ENCODE data around the gene EFHC2.

The EFHC2 gene

DNA sequence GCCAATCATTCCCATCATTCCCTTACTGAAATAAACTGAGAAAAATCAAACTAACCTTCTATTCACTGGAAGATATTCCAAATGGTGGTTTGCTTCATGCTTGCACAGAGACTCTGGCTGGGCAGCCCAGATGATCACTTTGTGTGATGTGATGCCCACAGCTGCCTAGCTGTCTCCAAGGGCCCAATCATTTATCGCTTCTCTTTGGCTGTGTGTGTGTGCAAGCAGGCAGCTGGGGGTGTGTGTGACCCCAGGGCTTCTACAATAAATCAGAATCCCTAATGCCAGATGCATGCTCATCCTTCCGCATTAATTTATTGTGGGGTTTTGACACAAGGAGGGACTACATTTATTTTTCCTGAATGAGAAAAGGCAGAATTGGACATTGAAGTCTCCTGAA, 230.1 kb downstream of the EFHC2 start:
- Histone ChIP-seq H3K14ac (ENCODE audit: low read length) (no peak overlapping the region), H3K79me1 (ENCODE audit: low read depth, low read length) (no peaks in the 10 kb centered on the region), H2BK5ac (ENCODE audit: low read length) (no peak overlapping the region), H2BK15ac (ENCODE audit: low read length) (no peak overlapping the region), H3K4me2 (ENCODE audit: insufficient read depth, low read length, poor library complexity, severe bottlenecking) (no peak overlapping the region), H3K4me1 (ENCODE audit: control insufficient read depth in 2 of 2, insufficient read depth in 1 of 2, low read depth in 1 of 2, low read length in 2 of 2) (no peaks in the 10 kb centered on the region), H3K27ac (replicated peaks; ENCODE audit: low read length) (no peak overlapping the region), H3K4ac (ENCODE audit: low read length) (no peak overlapping the region), H4K91ac (ENCODE audit: low read depth, low read length, poor library complexity) (no peak overlapping the region), H2BK120ac (ENCODE audit: low read depth, low read length) (no peak overlapping the region), H3K23ac (ENCODE audit: low read depth, low read length, poor library complexity) (no peak overlapping the region), H3K9me3 (replicated peaks in 1 of 2; ENCODE audit: control insufficient read depth in 2 of 2, insufficient read depth in 1 of 2, low read depth in 1 of 2, low read length in 2 of 2) (no peaks in the 10 kb centered on the region), H3K4me3 (ENCODE audit: low read length in 2 of 2) (no peak overlapping the region), H3K9ac (ENCODE audit: low read depth, low read length, poor library complexity) (no peak overlapping the region), H4K8ac (ENCODE audit: low read depth, low read length) (no peak overlapping the region), H2BK12ac (ENCODE audit: low read length) (no peak overlapping the region), H3K36me3 (replicated peaks in 1 of 2; ENCODE audit: control insufficient read depth in 2 of 2, insufficient read depth in 2 of 2, low read length in 2 of 2) (no peaks in the 10 kb centered on the region), H3K27me3 (ENCODE audit: control insufficient read depth in 3 of 3, insufficient read depth in 3 of 3, low read depth in 1 of 3, low read length in 3 of 3) (no peaks in the 10 kb centered on the region), H3K18ac (ENCODE audit: low read length) (no peak overlapping the region), H2AFZ (ENCODE audit: low read length) (no peak overlapping the region), H2AK5ac (ENCODE audit: low read depth, low read length) (no peak overlapping the region)
- WGBS, 2 donors (ENCODE audit: extremely low coverage in 2 of 2, insufficient read length in 2 of 2, insufficient replicate concordance in 1 of 2): no CpG with 5 or more reads among the region's 2 CpGs
- no peak for DNase-seq (ENCODE audit: low spot score)

DNA sequence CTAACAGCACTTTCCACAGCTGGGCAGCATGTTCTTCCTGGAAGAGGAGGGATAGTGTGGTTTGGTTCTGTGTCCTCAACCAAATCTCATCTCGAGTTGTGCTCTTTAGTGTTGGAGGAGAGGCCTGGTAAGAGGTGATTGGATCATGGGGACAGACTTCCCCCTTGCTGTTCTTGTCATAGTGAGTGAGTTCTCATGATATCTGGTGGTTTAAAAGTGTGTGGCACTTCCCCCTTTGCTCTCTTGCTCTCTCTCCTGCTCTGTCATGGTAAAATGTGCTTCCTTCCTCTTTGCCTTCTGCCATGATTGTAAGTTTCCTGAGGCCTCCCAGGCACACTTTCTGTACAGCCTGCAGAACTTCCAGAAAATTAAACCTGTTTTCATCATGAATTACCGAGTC, 236.6 kb downstream of the EFHC2 start:
- H2AFZ ChIP-seq (ENCODE audit: low read length): no peak overlapping the region
- H2BK15ac ChIP-seq (ENCODE audit: low read length): no peak overlapping the region
- H3K4me1 ChIP-seq (ENCODE audit: control insufficient read depth in 2 of 2, insufficient read depth in 1 of 2, low read depth in 1 of 2, low read length in 2 of 2): no peaks in the 10 kb centered on the region
- no peaks in the 10 kb centered on the region for H3K9me3 ChIP-seq (replicated peaks in 1 of 2; ENCODE audit: control insufficient read depth in 2 of 2, insufficient read depth in 1 of 2, low read depth in 1 of 2, low read length in 2 of 2)
- no peaks in the 10 kb centered on the region for H3K79me1 ChIP-seq (ENCODE audit: low read depth, low read length)
- H4K8ac ChIP-seq (ENCODE audit: low read depth, low read length): no peak overlapping the region
- H3K23ac ChIP-seq (ENCODE audit: low read depth, low read length, poor library complexity): no peak overlapping the region
- no peaks in the 10 kb centered on the region for H3K27me3 ChIP-seq (ENCODE audit: control insufficient read depth in 3 of 3, insufficient read depth in 3 of 3, low read depth in 1 of 3, low read length in 3 of 3)
- H3K14ac ChIP-seq (ENCODE audit: low read length): no peak overlapping the region
- H2BK120ac ChIP-seq (ENCODE audit: low read depth, low read length): no peak overlapping the region
- no peak overlapping the region for H4K91ac ChIP-seq (ENCODE audit: low read depth, low read length, poor library complexity)
- H3K27ac ChIP-seq (replicated peaks; ENCODE audit: low read length): no peak overlapping the region
- no peak overlapping the region for H2AK5ac ChIP-seq (ENCODE audit: low read depth, low read length)
- no peak overlapping the region for H3K9ac ChIP-seq (ENCODE audit: low read depth, low read length, poor library complexity)
- H3K4ac ChIP-seq (ENCODE audit: low read length): no peak overlapping the region
- H3K4me2 ChIP-seq (ENCODE audit: insufficient read depth, low read length, poor library complexity, severe bottlenecking): no peak overlapping the region
- H3K4me3 ChIP-seq (ENCODE audit: low read length in 2 of 2): no peak overlapping the region
- no peak overlapping the region for H2BK5ac ChIP-seq (ENCODE audit: low read length)
- no peak for DNase-seq (ENCODE audit: low spot score)
- H2BK12ac ChIP-seq (ENCODE audit: low read length): no peak overlapping the region
- H3K36me3 ChIP-seq (replicated peaks in 1 of 2; ENCODE audit: control insufficient read depth in 2 of 2, insufficient read depth in 2 of 2, low read length in 2 of 2): no peaks in the 10 kb centered on the region
- WGBS, 2 donors (ENCODE audit: extremely low coverage in 2 of 2, insufficient read length in 2 of 2, insufficient replicate concordance in 1 of 2): no CpG with 5 or more reads among the region's 2 CpGs
- H3K18ac ChIP-seq (ENCODE audit: low read length): no peak overlapping the region

- Histone ChIP-seq H3K14ac (ENCODE audit: low read length) (no peak overlapping the region), H3K36me3 (replicated peaks in 1 of 2; ENCODE audit: control insufficient read depth in 2 of 2, insufficient read depth in 2 of 2, low read length in 2 of 2) (no peaks in the 10 kb centered on the region), H3K4me2 (ENCODE audit: insufficient read depth, low read length, poor library complexity, severe bottlenecking) (no peak overlapping the region), H2AFZ (ENCODE audit: low read length) (no peak overlapping the region), H3K23ac (ENCODE audit: low read depth, low read length, poor library complexity) (no peak overlapping the region), H3K18ac (ENCODE audit: low read length) (no peak overlapping the region), H2BK12ac (ENCODE audit: low read length) (no peak overlapping the region), H3K27ac (replicated peaks; ENCODE audit: low read length) (no peak overlapping the region), H2BK5ac (ENCODE audit: low read length) (no peak overlapping the region), H2AK5ac (ENCODE audit: low read depth, low read length) (no peak overlapping the region), H2BK15ac (ENCODE audit: low read length) (no peak overlapping the region), H3K79me1 (ENCODE audit: low read depth, low read length) (no peaks in the 10 kb centered on the region), H4K91ac (ENCODE audit: low read depth, low read length, poor library complexity) (no peak overlapping the region), H3K9ac (ENCODE audit: low read depth, low read length, poor library complexity) (no peak overlapping the region), H3K27me3 (ENCODE audit: control insufficient read depth in 3 of 3, insufficient read depth in 3 of 3, low read depth in 1 of 3, low read length in 3 of 3) (no peaks in the 10 kb centered on the region), H3K4me1 (ENCODE audit: control insufficient read depth in 2 of 2, insufficient read depth in 1 of 2, low read depth in 1 of 2, low read length in 2 of 2) (no peaks in the 10 kb centered on the region), H2BK120ac (ENCODE audit: low read depth, low read length) (no peak overlapping the region), H4K8ac (ENCODE audit: low read depth, low read length) (no peak overlapping the region), H3K4ac (ENCODE audit: low read length) (no peak overlapping the region), H3K4me3 (ENCODE audit: low read length in 2 of 2) (no peak overlapping the region), H3K9me3 (replicated peaks in 1 of 2; ENCODE audit: control insufficient read depth in 2 of 2, insufficient read depth in 1 of 2, low read depth in 1 of 2, low read length in 2 of 2) (no peaks in the 10 kb centered on the region)
- no peak for DNase-seq (ENCODE audit: low spot score)
- no CpG with 5 or more reads among the region's 12 CpGs for WGBS, 2 donors (ENCODE audit: extremely low coverage in 2 of 2, insufficient read length in 2 of 2, insufficient replicate concordance in 1 of 2)
Measured at GRCh38 chrX:44105228-44105913, 238.1 kb downstream of the EFHC2 start.

DNA sequence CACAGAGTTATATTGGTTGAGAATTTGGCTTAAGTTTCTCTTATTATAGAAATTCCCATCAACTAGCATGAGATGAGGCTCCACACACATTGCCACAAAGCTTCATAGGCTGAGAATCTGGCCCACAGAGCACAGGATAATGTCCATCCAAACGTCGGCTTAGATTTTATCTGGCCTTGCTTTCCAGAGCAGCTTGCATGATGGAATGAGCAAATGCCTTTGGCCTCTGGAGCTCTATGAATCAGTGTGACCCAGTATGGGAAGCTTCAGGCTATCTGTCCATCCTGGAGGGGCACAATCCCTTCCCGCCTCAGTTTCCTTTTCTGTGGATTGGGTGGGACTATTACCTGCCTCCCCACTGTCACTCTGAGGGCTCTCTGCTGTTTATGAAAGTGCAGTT, 238.8 kb downstream of the EFHC2 start:
- H3K4me2 ChIP-seq (ENCODE audit: insufficient read depth, low read length, poor library complexity, severe bottlenecking): no peak overlapping the region
- no peak overlapping the region for H2BK5ac ChIP-seq (ENCODE audit: low read length)
- H3K14ac ChIP-seq (ENCODE audit: low read length): no peak overlapping the region
- no peaks in the 10 kb centered on the region for H3K4me1 ChIP-seq (ENCODE audit: control insufficient read depth in 2 of 2, insufficient read depth in 1 of 2, low read depth in 1 of 2, low read length in 2 of 2)
- no peak overlapping the region for H3K23ac ChIP-seq (ENCODE audit: low read depth, low read length, poor library complexity)
- no peak overlapping the region for H3K27ac ChIP-seq (replicated peaks; ENCODE audit: low read length)
- no peaks in the 10 kb centered on the region for H3K36me3 ChIP-seq (replicated peaks in 1 of 2; ENCODE audit: control insufficient read depth in 2 of 2, insufficient read depth in 2 of 2, low read length in 2 of 2)
- no peaks in the 10 kb centered on the region for H3K9me3 ChIP-seq (replicated peaks in 1 of 2; ENCODE audit: control insufficient read depth in 2 of 2, insufficient read depth in 1 of 2, low read depth in 1 of 2, low read length in 2 of 2)
- H2BK12ac ChIP-seq (ENCODE audit: low read length): no peak overlapping the region
- no peak overlapping the region for H4K8ac ChIP-seq (ENCODE audit: low read depth, low read length)
- no CpG with 5 or more reads among the region's 3 CpGs for WGBS, 2 donors (ENCODE audit: extremely low coverage in 2 of 2, insufficient read length in 2 of 2, insufficient replicate concordance in 1 of 2)
- no peak for DNase-seq (ENCODE audit: low spot score)
- H3K18ac ChIP-seq (ENCODE audit: low read length): no peak overlapping the region
- no peak overlapping the region for H2AK5ac ChIP-seq (ENCODE audit: low read depth, low read length)
- H2BK15ac ChIP-seq (ENCODE audit: low read length): no peak overlapping the region
- no peaks in the 10 kb centered on the region for H3K27me3 ChIP-seq (ENCODE audit: control insufficient read depth in 3 of 3, insufficient read depth in 3 of 3, low read depth in 1 of 3, low read length in 3 of 3)
- H3K4ac ChIP-seq (ENCODE audit: low read length): no peak overlapping the region
- H4K91ac ChIP-seq (ENCODE audit: low read depth, low read length, poor library complexity): no peak overlapping the region
- no peaks in the 10 kb centered on the region for H3K79me1 ChIP-seq (ENCODE audit: low read depth, low read length)
- H3K4me3 ChIP-seq (ENCODE audit: low read length in 2 of 2): no peak overlapping the region
- H2BK120ac ChIP-seq (ENCODE audit: low read depth, low read length): no peak overlapping the region
- no peak overlapping the region for H2AFZ ChIP-seq (ENCODE audit: low read length)
- H3K9ac ChIP-seq (ENCODE audit: low read depth, low read length, poor library complexity): no peak overlapping the region

Data from neuronal stem cell (in vitro differentiated cells).